ENCODE measurements around the gene ELMO1.
A peak's percentile ranks its signal among the peaks of the same experiment; 100 is the strongest.

Gene ELMO1

DNA sequence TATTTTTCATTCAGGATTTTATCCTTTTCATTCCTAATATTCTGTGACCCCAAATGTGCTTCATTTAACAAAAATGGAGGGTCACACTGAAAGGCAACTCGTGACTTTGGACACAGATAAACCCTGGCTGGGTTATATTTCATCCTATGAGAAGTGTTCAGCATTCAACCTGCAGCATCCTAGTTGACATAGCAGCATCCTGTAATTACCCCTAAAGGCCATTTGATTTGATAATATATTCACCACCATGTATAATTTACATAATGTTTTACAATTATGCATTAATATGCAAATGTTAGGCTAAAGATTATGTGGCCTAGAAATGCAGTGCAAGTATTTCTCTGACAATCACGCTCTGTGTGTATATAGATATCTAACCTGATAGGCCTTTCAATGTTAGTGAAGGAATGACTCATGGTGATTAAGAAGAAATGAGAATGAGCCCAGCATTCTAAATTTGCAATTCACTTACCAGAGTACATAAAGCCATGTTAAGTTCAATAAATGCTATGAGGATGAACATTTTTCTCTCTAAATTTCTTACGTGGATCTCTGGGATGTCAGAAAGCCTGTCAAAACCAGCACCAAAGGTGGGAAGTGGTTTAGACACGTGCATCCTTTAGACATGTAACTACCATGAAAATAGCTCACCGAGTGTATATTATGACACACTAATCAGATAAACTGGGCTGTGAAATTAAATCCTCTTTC, 386.7 kb downstream of the ELMO1 start:
- no peak for DNase-seq (ENCODE audit: low read depth in 1 of 2, low spot score in 1 of 2)
- no peak for TF ChIP-seq JUND (IDR thresholded peaks at IDR 0.05; ENCODE audit: low read depth)
- in situ Hi-C loops (cut with HindIII; ENCODE audit: low pct_unique_long_range_greater_than_20kb, low sequenced_read_pairs) = no loop called here

- no peak for DNase-seq (ENCODE audit: low read depth in 1 of 2, low spot score in 1 of 2)
- in situ Hi-C loops (cut with HindIII; ENCODE audit: low pct_unique_long_range_greater_than_20kb, low sequenced_read_pairs) = no loop called here
- no peak for TF ChIP-seq JUND (IDR thresholded peaks at IDR 0.05; ENCODE audit: low read depth)
These were observed 392.3 kb downstream of the ELMO1 start for GRCh38 chr7:37056234-37056912.

DNA sequence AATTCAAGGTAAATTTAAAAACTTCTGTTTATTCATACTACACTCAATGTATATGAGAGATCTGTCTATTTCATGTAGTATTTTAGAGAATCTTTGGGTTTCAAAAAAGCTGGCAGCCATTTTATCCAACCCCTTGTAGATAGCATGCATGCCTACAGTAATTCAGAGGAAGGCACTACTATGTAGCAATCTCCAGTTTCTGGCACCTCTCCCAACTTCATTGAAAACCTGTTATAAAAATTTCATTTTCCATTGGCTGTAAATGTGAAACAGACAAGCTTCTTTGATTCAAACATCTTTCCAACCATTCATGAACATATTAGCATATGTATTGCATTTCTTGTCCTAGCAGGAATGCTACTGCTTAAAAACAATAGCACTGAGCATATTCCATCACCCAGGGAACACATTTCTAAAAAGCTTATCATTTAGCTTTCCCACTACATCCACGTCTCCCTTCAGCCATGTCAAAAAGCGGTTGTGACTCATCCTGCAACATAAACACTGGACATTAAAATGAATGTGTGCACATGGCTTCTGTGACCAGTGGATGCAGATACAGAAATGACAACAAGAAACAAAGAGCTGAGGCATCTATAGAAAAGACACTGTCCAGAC, 393.9 kb downstream of the ELMO1 start:
- TF ChIP-seq JUND (IDR thresholded peaks at IDR 0.05; ENCODE audit: low read depth) = no peak
- in situ Hi-C loops (cut with HindIII; ENCODE audit: low pct_unique_long_range_greater_than_20kb, low sequenced_read_pairs) = no loop called here
- no peak for DNase-seq (ENCODE audit: low read depth in 1 of 2, low spot score in 1 of 2)

DNA sequence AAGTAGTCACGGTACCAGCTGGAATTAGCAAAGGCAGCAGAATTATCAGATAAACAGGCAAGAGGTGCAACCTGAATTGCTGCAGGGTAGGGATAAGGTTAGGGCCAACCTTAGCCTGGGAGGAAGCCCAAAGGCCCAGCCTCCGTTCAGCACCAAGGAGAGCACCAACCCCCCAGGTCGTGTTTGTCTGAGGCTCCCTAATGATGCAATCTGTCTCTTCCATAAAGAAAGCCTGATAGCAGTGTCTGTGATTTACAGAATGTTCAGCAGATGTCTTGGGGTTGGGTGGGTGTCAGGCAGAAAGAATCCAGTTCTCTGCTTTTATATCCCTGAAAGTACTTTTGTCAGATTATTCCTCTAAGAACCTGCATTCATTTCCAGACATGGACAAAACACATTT, 396.0 kb downstream of the ELMO1 start:
- no peak for TF ChIP-seq JUND (IDR thresholded peaks at IDR 0.05; ENCODE audit: low read depth)
- DNase-seq (ENCODE audit: low read depth in 1 of 2, low spot score in 1 of 2) = peak; percentile 62 to 83

GRCh38 chr7:37050801-37051200, 397.9 kb downstream of the ELMO1 start:
- no peak for DNase-seq (ENCODE audit: low read depth in 1 of 2, low spot score in 1 of 2)
- in situ Hi-C loops (cut with HindIII; ENCODE audit: low pct_unique_long_range_greater_than_20kb, low sequenced_read_pairs) = no loop called here
- TF ChIP-seq JUND (IDR thresholded peaks at IDR 0.05; ENCODE audit: low read depth) = no peak

More for the DNA sequence above, 396.0 kb downstream of the ELMO1 start:
- in situ Hi-C loops (cut with HindIII; ENCODE audit: low pct_unique_long_range_greater_than_20kb, low sequenced_read_pairs) = no loop called here

- in situ Hi-C loops (cut with HindIII; ENCODE audit: low pct_unique_long_range_greater_than_20kb, low sequenced_read_pairs) = no loop called here
- no peak for DNase-seq (ENCODE audit: low read depth in 1 of 2, low spot score in 1 of 2)
- no peak for TF ChIP-seq JUND (IDR thresholded peaks at IDR 0.05; ENCODE audit: low read depth)
These were observed 400.0 kb downstream of the ELMO1 start for GRCh38 chr7:37048674-37049073.

DNA sequence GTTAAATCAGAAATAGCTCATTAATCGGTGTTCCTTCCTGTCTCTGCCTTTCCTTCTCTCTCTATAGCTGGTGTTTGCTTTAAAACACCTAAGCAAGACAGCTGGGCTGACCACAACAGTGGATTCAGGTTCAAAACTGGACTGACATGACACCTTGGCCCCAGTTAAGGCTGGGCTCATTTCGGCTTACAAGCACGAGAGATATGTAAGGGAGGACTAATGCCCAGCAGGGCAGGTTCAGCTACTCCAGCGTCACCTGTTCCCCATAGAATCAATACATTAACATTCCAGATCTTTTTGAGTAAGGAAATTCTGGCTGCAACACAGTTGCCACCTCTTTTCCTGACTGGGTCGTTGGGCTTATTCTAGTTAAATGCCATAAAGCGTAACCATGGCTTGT, 401.4 kb downstream of the ELMO1 start:
- no peak for TF ChIP-seq JUND (IDR thresholded peaks at IDR 0.05; ENCODE audit: low read depth)

GRCh38 chr7:37046531-37047079, 402.1 kb downstream of the ELMO1 start:
- in situ Hi-C loops (cut with HindIII; ENCODE audit: low pct_unique_long_range_greater_than_20kb, low sequenced_read_pairs) = no loop called here
- no peak for DNase-seq (ENCODE audit: low read depth in 1 of 2, low spot score in 1 of 2)
- TF ChIP-seq JUND (IDR thresholded peaks at IDR 0.05; ENCODE audit: low read depth) = no peak

More for the DNA sequence above, 401.4 kb downstream of the ELMO1 start:
- in situ Hi-C loops (cut with HindIII; ENCODE audit: low pct_unique_long_range_greater_than_20kb, low sequenced_read_pairs) = no loop called here
- DNase-seq (ENCODE audit: low read depth in 1 of 2, low spot score in 1 of 2) = peak in 1 of 2 experiments; percentile 52

DNA sequence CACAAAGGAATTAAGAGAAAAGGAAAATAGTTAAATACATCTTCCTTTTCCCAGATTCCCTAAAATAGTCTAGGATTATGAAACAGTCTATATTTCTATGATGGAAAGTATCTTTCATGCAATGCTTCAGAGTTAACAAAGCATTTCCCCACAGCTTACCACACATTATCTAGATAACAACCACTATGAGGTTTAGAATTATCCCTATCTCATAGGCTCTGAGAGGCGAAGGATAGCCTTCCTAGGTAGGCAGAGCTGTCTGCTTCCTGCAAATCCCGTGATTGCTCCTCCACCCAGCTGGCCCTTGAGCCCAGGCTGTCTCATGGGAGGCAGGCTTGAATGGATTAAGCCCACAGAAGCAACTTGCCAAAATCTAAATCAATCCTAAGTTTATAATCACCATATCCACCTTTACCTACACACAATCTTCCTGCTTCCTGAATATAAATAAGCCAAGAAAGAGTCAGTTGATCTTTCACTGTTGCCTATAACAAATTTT, 402.9 kb downstream of the ELMO1 start:
- TF ChIP-seq JUND (IDR thresholded peaks at IDR 0.05; ENCODE audit: low read depth) = no peak
- DNase-seq (ENCODE audit: low read depth in 1 of 2, low spot score in 1 of 2) = no peak
- in situ Hi-C loops (cut with HindIII; ENCODE audit: low pct_unique_long_range_greater_than_20kb, low sequenced_read_pairs) = no loop called here

DNA sequence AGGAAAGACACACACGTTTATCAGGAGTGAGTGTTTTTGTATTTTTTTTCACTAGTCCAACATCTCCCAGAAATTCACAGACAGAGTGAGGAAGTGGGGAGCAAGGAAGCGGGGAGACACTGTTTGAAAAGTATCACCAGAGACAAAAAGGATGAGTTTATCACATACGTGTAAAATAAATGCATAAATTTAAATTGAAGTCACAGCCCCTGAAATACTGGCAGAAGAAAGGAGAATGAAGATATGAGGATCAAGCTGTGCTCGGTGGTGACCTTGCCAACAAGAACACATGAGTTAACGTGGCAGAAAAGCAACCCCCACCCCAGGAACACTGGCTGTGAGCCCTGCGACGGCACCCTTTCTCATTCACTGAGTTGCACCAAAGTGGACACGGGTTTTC, 407.2 kb downstream of the ELMO1 start:
- in situ Hi-C loops (cut with HindIII; ENCODE audit: low pct_unique_long_range_greater_than_20kb, low sequenced_read_pairs) = no loop called here
- TF ChIP-seq JUND (IDR thresholded peaks at IDR 0.05; ENCODE audit: low read depth) = no peak

GRCh38 chr7:37040330-37040729, 408.3 kb downstream of the ELMO1 start:
- in situ Hi-C loops (cut with HindIII; ENCODE audit: low pct_unique_long_range_greater_than_20kb, low sequenced_read_pairs) = no loop called here
- TF ChIP-seq JUND (IDR thresholded peaks at IDR 0.05; ENCODE audit: low read depth) = no peak
- DNase-seq (ENCODE audit: low read depth in 1 of 2, low spot score in 1 of 2) = no peak

More for the DNA sequence above, 407.2 kb downstream of the ELMO1 start:
- no peak for DNase-seq (ENCODE audit: low read depth in 1 of 2, low spot score in 1 of 2)

DNA sequence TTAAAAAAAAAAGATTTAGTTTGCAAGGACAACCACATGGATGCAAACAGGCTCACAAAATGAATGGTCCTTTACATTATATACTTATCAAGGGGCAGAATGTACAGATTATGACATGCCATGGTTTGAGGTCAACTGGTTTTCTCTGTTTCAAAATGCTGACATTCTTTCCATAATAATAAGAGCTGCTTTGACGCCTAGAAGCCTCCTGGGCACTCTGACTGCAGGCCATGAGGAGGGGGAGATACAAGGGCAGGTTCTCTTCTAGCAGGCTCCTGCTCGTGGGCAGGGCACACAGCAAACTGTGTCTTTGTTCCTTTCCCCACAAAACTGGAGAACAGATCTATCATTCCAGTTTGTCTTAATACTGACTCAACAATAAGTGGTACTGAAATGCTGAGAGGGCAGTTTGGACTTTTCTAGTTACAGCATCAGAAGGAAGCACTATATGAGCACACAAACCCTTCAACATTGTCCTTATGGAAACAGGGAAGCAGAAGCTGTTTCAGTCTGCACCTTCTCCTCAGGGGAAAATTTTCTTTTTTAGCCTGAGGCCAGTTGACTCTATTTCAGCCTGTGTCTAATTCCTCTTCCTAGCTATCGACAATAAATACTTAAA, 409.4 kb downstream of the ELMO1 start:
- in situ Hi-C loops (cut with HindIII; ENCODE audit: low pct_unique_long_range_greater_than_20kb, low sequenced_read_pairs) = no loop called here
- no peak for TF ChIP-seq JUND (IDR thresholded peaks at IDR 0.05; ENCODE audit: low read depth)
- DNase-seq (ENCODE audit: low read depth in 1 of 2, low spot score in 1 of 2) = no peak
